ENCODE measurements around the gene FOXO4.

FOXO4 gene

GRCh38 chrX:71117358-71117757, 21.7 kb downstream of the FOXO4 start:
- no peak for DNase-seq
- Mint-ChIP-seq H3K27ac (no peak overlapping the region), H3K4me3 (no peak overlapping the region), H3K27me3 (ENCODE audit: low read depth, poor library complexity) (peaks cover 3% of the 10 kb centered on the region), H3K36me3 (ENCODE audit: low read depth) (peaks cover 17% of the 10 kb centered on the region), H3K9me3 (peaks cover 37% of the 10 kb centered on the region), H3K4me1 (peaks cover 13% of the 10 kb centered on the region)
- TF ChIP-seq CTCF (IDR thresholded peaks at IDR 0.05): no peak

GRCh38 chrX:71118032-71118984, 22.7 kb downstream of the FOXO4 start, which contains the start of gene MED12:
TSS of gene MED12 (plus strand) at chrX:71118596. CDS start at chrX:71118755, 159 bp downstream.
- peaks cover 37% of the 10 kb centered on the region for H3K9me3 Mint-ChIP-seq
- peak within 1 kb of the TSS; percentile 84 for H3K4me3 Mint-ChIP-seq
- H3K36me3 Mint-ChIP-seq (ENCODE audit: low read depth): peaks cover 26% of the 10 kb centered on the region
- H3K4me1 Mint-ChIP-seq: peaks cover 10% of the 10 kb centered on the region
- DNase-seq: peak; percentile 86
- TF ChIP-seq CTCF (IDR thresholded peaks at IDR 0.05): no peak
- H3K27me3 Mint-ChIP-seq (ENCODE audit: low read depth, poor library complexity): peaks cover 3% of the 10 kb centered on the region
- peak within 1 kb of the TSS; percentile 48 for H3K27ac Mint-ChIP-seq

- Mint-ChIP-seq H3K4me3 (peak overlapping the region; percentile 84), H3K9me3 (peaks cover 41% of the 10 kb centered on the region), H3K27ac (no peak overlapping the region), H3K36me3 (ENCODE audit: low read depth) (peaks cover 31% of the 10 kb centered on the region), H3K4me1 (peaks cover 6% of the 10 kb centered on the region), H3K27me3 (ENCODE audit: low read depth, poor library complexity) (peaks cover 5% of the 10 kb centered on the region)
- no peak for DNase-seq
- TF ChIP-seq CTCF (IDR thresholded peaks at IDR 0.05): no peak
These were observed 23.4 kb downstream of the FOXO4 start for GRCh38 chrX:71118985-71119535.

GRCh38 chrX:71128166-71128833, 32.6 kb downstream of the FOXO4 start:
- TF ChIP-seq CTCF (IDR thresholded peaks at IDR 0.05): no peak
- Mint-ChIP-seq H3K27me3 (ENCODE audit: low read depth, poor library complexity) (peaks cover 6% of the 10 kb centered on the region), H3K4me1 (peaks cover 18% of the 10 kb centered on the region), H3K4me3 (no peak overlapping the region), H3K36me3 (ENCODE audit: low read depth) (peaks cover 68% of the 10 kb centered on the region), H3K9me3 (peaks cover 72% of the 10 kb centered on the region), H3K27ac (peak overlapping the region; percentile 57)
- DNase-seq: no peak

- peaks cover 69% of the 10 kb centered on the region for H3K9me3 Mint-ChIP-seq
- TF ChIP-seq CTCF (IDR thresholded peaks at IDR 0.05): peak; percentile 58
- H3K36me3 Mint-ChIP-seq (ENCODE audit: low read depth): peaks cover 62% of the 10 kb centered on the region
- peak; percentile 71 for DNase-seq
- peak overlapping the region; percentile 57 for H3K27ac Mint-ChIP-seq
- H3K27me3 Mint-ChIP-seq (ENCODE audit: low read depth, poor library complexity): peaks cover 3% of the 10 kb centered on the region
- no peak overlapping the region for H3K4me3 Mint-ChIP-seq
- peaks cover 18% of the 10 kb centered on the region for H3K4me1 Mint-ChIP-seq
These were observed 33.5 kb downstream of the FOXO4 start for GRCh38 chrX:71128915-71129765.

Measured in nephron progenitor cell (in vitro differentiated cells).